GM21619 (cell line): ENCODE data around the gene PRG3.
"Not testable (repeated sequence)": the region's sequence is repeated elsewhere in the genome, so short reads cannot be mapped to it uniquely, and the experiment has no call there.

Experiments used
- ATAC-seq: cut with Tn5 transposase; IDR thresholded peaks from one replicate; pipeline ENCODE4 v1.9.1; 2021; ENCODE audit not compliant: unreplicated experiment

The PRG3 gene

GRCh38 chr11:57409321-57410100, 28.6 kb upstream of the PRG3 start:
- ATAC-seq, result no peak

GRCh38 chr11:57408771-57409170, 27.8 kb upstream of the PRG3 start:
- no peak for ATAC-seq

GRCh38 chr11:57407941-57408475, 27.1 kb upstream of the PRG3 start:
- ATAC-seq, result no peak

- ATAC-seq, result no peak
Measured at GRCh38 chr11:57407010-57407920, 26.3 kb upstream of the PRG3 start.

- ATAC-seq, result peak; percentile 78
Measured at GRCh38 chr11:57406337-57406904, 25.5 kb upstream of the PRG3 start.

GRCh38 chr11:57405271-57405860, 24.4 kb upstream of the PRG3 start:
- no peak for ATAC-seq

- ATAC-seq, result no peak
Measured at GRCh38 chr11:57403802-57404147, 22.8 kb upstream of the PRG3 start.

GRCh38 chr11:57403003-57403801, 22.3 kb upstream of the PRG3 start:
- not testable (repeated sequence) for ATAC-seq

GRCh38 chr11:57402188-57403002, 21.4 kb upstream of the PRG3 start:
- no peak for ATAC-seq

- ATAC-seq, result no peak
Measured at GRCh38 chr11:57399972-57400578, 19.1 kb upstream of the PRG3 start.

- no peak for ATAC-seq
Measured at GRCh38 chr11:57399221-57399620, 18.3 kb upstream of the PRG3 start.

- no peak for ATAC-seq
Measured at GRCh38 chr11:57397394-57397990, 16.5 kb upstream of the PRG3 start.

- ATAC-seq, result no peak
Measured at GRCh38 chr11:57396744-57397143, 15.8 kb upstream of the PRG3 start.

- ATAC-seq, result no peak
Measured at GRCh38 chr11:57395905-57396623, 15.1 kb upstream of the PRG3 start.

GRCh38 chr11:57394203-57394965, 13.4 kb upstream of the PRG3 start:
- no peak for ATAC-seq

GRCh38 chr11:57392763-57393105, 11.8 kb upstream of the PRG3 start:
- no peak for ATAC-seq

- no peak for ATAC-seq
Measured at GRCh38 chr11:57392066-57392762, 11.3 kb upstream of the PRG3 start.
